ENCODE results near the gene AK3. TPM values are rescaled to one million over a fixed set of nuclear protein-coding genes. Genes with fewer than 3 reads are reported as not detected.

Gene AK3
- total RNA-seq, 1 experiment from 2014 or later: 41.5 TPM

DNA sequence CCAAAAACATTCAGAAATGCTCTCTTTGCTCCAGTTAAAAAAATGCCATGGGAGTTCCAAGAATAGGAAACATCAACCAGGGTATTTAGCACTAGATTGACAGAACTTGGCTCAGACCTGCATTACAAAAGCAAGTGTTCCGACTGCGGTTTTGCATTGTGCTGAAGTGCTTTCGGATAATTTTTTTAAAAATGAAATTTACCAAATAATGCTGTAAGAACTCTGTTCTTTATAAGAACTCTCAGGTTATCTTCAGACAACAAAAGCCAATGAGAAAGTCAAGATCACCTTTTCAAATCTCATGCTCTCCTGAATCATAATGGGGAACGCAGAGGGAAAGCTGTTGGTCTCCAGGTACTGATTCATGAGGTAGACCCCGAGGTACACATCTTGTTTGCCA lies 79.4 kb downstream of the AK3 start:
- Histone ChIP-seq H2BK12ac (ENCODE audit: insufficient read length, low read depth, low read length) (no peak overlapping the region), H3K23ac (ENCODE audit: insufficient read length, low read depth, low read length) (no peak overlapping the region), H3K27ac (ENCODE audit: insufficient read length, low read depth, low read length) (no peak overlapping the region), H2BK15ac (ENCODE audit: low read depth, low read length) (no peak overlapping the region), H2BK120ac (ENCODE audit: low read depth, low read length, poor library complexity, severe bottlenecking) (no peak overlapping the region), H3K4ac (ENCODE audit: low read depth, low read length) (no peak overlapping the region), H3K9ac (ENCODE audit: extremely low read depth, insufficient read length, low read length) (no peak overlapping the region), H3K4me2 (ENCODE audit: insufficient read depth, insufficient read length, low read length) (peak overlapping the region; percentile 46), H3K18ac (ENCODE audit: insufficient read length, low read depth, low read length) (no peak overlapping the region), H2AK5ac (ENCODE audit: insufficient read length, low read length) (no peak overlapping the region), H4K8ac (replicated peaks; ENCODE audit: insufficient read length, low read depth, low read length) (no peak overlapping the region), H3K4me1 (ENCODE audit: insufficient read depth, low read length) (peaks cover 11% of the 10 kb centered on the region), H3K27me3 (ENCODE audit: insufficient read depth, low read length) (no peaks in the 10 kb centered on the region), H2BK5ac (ENCODE audit: insufficient read length, low read length) (no peak overlapping the region), H2AFZ (ENCODE audit: low read length) (peak overlapping the region; percentile 14), H2BK20ac (ENCODE audit: low read depth, low read length, poor library complexity, severe bottlenecking) (no peak overlapping the region), H3K23me2 (ENCODE audit: insufficient read length, low read depth, low read length, poor library complexity, severe bottlenecking) (peaks cover 4% of the 10 kb centered on the region), H3K9me3 (ENCODE audit: control insufficient read depth, low read depth, low read length) (no peaks in the 10 kb centered on the region), H3K56ac (ENCODE audit: insufficient read length, low read depth, low read length) (no peak overlapping the region), H4K20me1 (ENCODE audit: control insufficient read depth, insufficient read depth, insufficient read length) (peaks cover 3% of the 10 kb centered on the region), H4K91ac (ENCODE audit: insufficient read length, low read depth, low read length) (no peak overlapping the region), H3K79me2 (ENCODE audit: insufficient read depth, low read length) (no peaks in the 10 kb centered on the region; the same call in 1 of the 2 replicates), H3T11ph (ENCODE audit: low read length) (no peak overlapping the region), H3K79me1 (ENCODE audit: insufficient read depth, low read depth, low read length, poor library complexity, severe bottlenecking) (no peaks in the 10 kb centered on the region), H4K5ac (ENCODE audit: insufficient read length, low read depth, low read length) (no peak overlapping the region), H3K14ac (ENCODE audit: insufficient read depth, low read length) (no peak overlapping the region)
- Mint-ChIP-seq H3K4me1 (peaks cover 51 to 59% of the 10 kb centered on the region in 2 experiments), H3K36me3 (ENCODE audit: insufficient read depth in 1 of 3, low read depth in 3 of 3) (peaks cover 0 to 5% (median 0%) of the 10 kb centered on the region in 3 experiments; a peak in 2 of 7 replicates), H3K9me3 (peaks cover 2% of the 10 kb centered on the region in 2 experiments; a peak in 2 of 5 replicates), H3K27ac (peak overlapping the region; percentile 90 to 97 (median 96)), H3K4me3 (peak overlapping the region; percentile 80 to 89), H3K27me3 (ENCODE audit: low read depth) (0 out of 2 replicates have a peak, but pooled peaks cover 2% of the 10 kb centered on the region)
- no CpG with 5 or more reads among the region's 5 CpGs for WGBS (ENCODE audit: extremely low coverage, insufficient read length, low lambda C conversion rate)
- no peak for DNase-seq
- TF ChIP-seq, protein P1, sequence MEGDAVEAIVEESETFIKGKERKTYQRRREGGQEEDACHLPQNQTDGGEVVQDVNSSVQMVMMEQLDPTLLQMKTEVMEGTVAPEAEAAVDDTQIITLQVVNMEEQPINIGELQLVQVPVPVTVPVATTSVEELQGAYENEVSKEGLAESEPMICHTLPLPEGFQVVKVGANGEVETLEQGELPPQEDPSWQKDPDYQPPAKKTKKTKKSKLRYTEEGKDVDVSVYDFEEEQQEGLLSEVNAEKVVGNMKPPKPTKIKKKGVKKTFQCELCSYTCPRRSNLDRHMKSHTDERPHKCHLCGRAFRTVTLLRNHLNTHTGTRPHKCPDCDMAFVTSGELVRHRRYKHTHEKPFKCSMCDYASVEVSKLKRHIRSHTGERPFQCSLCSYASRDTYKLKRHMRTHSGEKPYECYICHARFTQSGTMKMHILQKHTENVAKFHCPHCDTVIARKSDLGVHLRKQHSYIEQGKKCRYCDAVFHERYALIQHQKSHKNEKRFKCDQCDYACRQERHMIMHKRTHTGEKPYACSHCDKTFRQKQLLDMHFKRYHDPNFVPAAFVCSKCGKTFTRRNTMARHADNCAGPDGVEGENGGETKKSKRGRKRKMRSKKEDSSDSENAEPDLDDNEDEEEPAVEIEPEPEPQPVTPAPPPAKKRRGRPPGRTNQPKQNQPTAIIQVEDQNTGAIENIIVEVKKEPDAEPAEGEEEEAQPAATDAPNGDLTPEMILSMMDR (conservative IDR thresholded peaks at IDR 0.05): no peak
